SW 1271 (cell line): ENCODE data around the gene EVL.

Experiments used
- DNase-seq, 2 experiments: peaks; one replicate each; lab custom pipeline; 2025; lab: John Stamatoyannopoulos, UW

Gene EVL

DNA sequence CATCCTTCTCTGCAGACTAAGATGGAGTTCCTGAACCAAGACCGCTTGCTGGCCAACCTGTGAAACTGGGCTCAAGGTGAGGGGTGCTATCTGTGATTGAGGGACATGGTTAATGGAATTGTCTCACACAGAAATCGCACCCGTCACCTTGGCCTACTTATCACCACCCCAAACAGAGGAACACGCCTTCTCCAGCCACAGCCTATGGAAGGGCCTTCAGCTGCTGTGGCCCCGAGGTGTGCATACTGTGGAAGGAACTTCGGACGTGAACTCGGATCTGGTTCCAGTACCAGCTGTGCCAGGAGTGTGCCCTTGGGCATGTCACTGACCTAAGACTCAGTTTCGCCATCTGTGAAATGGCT is 44.4 kb downstream of the EVL start:
- DNase-seq = no peak

DNA sequence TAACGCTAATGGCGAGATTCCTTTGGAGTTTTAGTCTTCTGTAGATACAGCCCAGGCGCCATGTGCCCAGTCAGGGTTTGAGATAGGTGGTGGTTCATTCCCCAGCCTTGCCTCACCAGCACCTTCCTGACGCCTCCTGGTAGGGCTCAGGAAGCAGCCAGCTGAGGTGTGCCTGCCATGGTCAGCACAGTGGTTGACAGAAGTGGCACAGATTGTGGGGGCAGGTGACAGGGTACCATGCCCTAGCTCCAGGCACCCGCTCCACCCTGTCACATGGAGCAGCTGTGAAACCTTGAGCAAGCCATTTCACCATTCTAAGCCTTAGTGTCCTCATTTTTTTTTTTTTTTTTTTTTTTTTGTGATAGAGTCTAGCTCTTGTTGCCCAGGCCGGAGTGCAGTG is 45.6 kb downstream of the EVL start:
- no peak for DNase-seq

DNA sequence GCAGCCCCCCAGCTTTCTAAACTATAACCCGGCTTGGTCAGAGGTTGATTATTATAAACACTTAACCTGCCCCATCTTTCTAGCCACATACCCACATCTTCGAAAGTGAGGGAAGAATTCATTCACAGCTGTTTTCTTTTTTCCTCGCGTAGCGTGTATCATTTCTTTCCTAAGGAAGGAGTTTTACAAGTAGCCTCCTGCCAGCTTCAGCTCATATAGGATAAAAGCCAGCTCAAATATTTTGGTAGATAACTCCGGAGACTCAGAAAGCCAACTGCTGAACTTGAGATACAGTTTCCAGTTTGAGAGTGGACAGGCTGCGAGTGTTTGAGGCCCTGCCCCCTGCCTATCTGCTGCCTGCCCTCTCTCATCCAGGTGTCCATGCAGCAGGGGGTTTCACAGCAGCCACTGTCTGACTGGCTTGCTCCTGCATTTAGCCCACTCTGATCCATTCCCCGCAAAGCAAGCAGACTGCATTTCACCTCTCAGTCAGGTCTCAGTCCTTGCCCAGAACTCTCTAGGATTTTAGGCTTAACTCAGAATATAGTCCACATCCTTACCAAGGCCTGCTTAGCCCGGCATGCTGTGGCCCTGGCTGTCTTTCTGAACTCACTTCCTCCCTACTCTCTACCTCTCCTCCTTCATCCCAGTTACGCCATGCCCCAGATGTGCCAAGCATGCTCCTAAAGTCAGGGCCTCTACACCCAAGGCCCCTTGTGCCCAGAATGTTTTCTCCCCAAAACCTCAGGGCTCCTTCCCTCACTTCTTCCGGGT is 46.9 kb downstream of the EVL start:
- no peak for DNase-seq

DNA sequence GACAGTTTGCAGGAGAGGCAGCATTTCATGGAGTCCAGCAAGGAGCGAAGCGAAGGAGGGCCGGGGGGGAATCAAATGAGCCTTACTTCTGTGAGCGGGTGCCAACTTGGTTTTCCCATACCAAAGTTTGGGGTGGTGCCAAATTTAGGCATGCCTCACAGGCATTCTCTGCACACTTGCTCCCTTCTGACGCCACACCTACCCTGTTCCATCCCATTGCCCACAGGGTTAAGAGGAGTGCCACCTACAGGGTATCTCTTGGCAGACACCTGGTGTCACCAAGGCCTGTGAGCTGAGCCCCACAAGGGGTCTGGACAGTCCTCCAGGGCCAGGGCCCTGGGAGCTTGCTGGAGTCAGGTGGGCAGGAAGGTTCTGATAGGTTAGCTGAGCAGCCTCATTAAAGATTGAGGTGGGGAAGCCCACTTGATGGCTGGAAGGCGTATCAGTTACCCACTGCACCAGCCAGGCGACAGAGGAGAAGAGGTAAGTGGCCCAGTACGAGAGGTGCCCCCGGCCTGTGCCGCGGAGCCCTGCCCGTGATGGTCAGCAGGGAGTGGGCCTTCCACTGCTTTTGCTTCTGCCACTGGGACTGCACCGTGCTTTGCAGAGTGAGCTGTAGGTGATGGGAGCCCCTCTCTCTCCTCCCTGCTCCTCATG is 49.0 kb downstream of the EVL start:
- no peak for DNase-seq

DNA sequence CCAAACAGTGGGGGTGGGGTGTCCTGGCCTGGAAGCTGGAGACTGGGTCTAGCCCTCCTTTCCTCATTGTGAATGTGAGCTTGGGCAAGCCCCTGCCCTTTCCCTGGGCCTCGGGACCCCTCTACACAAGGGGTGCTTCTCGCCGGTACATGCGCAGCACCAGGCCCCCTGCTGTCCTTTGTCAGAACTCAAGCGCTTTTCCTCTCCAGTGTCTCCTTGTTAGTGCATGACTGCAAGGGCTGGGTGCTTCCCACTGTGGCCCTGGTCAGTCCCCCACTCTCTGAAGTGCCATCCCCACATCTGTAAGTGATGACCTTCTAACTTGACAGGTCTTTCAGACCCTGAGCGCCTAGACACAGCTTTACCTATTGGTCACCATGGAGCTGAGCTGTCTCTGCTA is 50.0 kb downstream of the EVL start:
- DNase-seq = no peak

DNA sequence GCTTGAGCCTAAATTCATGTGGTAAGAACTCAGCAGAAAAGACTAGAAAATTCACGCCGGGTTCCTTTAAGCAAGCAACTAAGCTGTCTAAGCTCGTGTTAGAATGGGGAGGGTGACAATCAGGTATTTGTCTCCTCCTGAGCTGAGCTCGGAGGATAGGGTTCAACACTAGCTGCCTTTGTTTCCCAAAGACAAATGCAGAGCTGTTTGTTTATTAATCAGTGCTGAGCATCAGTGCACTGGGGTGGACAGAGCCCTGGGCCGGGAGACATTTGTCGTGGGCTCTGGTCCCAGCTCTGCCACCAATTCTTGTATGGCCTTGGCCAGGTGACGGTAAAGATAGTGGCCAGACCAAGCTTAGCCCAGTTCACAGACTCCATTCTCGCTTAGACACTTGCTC is 50.5 kb downstream of the EVL start:
- DNase-seq = no peak

DNA sequence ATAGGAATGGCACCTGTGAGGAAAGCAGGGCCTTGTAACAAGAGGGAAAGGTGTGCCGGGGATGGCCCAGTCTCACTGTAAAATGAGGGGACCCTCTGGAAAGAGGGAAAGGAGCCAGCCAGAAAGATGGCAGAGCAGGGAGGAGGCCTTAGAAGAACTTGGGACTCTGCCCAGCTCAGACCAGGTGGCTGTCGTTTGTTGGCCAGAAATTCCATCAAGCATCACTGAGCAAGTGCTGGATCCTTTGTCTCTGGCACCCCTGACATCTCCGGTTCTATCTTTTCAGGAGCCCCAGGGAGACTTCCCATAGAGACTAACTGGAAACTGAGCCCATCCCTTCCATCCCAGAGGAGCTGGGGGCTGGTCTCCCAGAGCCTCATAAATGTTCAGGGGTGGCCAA is 50.9 kb downstream of the EVL start:
- no peak for DNase-seq

DNA sequence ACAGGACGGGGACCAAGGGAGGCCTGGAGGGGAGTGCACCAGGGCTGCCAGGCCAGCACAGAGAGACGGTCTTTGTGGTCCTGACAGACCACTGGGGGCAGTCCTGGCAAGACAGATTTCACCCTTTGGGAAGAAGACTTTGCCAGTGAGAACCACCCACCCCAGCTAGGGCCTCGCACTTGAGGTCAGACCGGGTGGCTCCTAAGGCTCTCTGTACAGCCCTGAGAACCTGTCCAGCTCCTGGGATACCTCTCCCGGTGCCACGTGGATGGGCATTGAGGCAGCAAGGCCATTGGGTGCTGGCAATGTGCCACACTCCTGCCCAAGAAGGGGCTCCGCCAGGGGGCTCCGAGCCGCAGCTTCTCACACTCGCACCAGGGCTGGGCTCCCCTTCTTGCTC is 51.8 kb downstream of the EVL start:
- no peak for DNase-seq

DNA sequence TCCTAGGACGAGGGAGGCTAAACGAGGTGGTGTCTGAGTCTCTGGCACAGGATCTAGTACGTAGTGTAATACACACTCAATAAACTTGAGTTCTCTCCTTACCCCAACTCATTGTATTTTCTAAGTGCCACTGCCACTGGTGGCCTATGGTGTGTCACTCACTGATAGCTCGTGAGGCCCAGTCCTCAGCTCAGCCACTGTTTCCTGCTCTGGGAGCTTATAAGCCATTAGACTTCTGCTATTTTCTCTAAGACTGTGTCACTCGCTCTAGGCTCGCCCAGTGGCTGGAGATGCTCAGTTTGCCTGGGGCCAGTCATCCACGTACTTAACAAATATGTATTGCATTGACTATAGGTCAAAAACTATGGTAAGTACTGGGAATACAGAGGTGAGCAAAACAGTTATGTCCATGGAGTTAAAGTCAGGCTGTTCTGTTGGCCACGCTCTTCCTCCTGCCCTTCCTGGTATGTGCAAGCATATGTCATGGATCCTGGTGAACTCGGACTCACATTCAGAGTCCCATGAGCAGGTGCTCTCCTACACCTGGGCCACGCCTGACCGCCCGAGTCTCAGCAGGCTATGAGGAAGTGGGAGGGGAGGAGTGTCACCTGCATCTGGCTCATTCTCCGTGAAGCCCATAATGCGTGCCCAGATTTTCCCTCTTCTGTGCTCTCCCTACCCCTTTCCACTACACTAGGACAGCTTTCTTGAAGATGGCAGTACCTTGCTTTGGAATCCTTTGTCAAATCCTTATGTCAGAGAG is 52.6 kb downstream of the EVL start:
- no peak for DNase-seq

DNA sequence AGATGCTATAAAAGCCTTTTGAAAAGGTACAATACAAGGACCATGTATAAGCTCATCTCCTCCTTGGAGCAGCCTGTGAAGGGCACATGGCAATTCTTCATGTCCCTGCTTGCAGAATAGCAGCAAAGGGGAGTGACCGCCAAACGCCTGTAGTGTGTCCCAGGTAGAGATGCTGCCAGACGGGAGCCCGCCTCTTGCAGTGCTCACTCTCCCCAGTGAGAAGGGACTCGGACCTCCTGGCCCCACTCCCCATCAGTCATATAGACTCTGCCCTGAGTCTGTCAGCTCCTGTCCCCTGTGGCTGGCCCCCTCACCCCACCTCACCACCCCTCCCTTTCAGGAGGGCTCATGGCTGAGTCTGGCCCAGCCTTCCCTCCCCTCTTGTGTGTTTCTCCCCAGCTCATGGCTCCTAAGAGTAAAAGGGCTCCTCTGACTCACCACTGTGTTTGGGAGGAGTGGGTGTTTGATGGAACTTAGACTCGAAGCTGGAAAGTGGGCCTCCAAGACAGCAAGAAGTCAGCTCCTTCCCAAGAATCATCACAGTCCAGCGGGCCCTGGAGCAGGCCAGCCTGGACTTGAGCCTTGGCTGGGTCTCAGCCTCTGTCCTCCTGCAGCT is 53.3 kb downstream of the EVL start:
- no peak for DNase-seq

DNA sequence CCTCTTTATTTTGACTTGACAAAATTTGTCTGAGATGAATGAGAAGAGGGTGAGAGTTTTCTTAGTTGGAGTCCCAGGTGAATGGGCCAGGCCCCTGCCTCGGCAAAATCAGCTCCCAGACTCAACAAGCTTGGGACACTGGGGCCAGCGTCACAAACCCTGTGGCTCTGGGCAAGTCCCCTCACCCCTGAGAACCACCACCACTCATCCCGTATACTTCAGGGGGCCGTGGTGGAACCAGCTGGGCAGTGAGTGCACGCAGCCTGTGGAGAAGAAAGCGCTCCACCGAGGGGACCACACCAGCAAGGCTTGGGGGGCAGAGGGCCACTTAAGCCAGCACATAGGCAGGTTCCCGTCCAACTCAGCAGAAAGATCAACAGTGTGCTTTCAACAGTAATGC is 54.0 kb downstream of the EVL start:
- DNase-seq = no peak

DNA sequence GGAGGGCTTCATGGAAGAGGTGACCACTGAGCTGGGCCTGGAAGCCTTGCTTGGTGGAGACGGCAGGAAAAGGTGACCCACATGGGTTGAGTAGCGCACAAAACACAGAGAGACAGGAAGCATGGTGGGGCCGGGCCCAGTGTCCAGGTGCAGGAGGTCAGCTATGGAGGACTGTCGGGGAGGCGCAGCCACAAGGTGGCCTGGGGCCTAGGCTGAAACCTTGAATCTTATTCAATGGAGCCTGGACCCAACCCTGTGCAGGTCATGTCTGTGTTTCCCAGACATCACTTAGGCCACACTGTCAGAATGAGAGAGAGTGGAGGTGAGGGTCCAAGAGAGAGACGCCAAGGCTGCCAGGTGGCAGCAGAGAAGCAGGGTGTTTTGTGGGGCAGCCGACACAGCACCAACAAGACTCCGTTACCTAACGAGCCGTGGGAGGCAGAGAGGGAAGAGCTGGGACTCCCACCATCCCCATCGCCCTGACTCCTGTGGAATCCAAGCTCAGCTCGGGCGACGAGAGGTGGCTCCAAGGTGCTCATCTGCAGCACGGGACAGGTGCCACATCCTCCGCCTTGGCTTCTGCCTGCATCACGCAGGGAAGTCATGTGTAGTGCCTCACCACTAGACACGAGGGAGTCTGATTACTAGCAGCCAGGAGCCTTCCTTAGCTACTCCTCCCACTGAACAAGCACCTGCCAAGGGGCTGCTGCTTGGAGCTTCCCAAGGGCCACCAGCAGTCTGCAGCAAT is 55.5 kb downstream of the EVL start:
- no peak for DNase-seq

DNA sequence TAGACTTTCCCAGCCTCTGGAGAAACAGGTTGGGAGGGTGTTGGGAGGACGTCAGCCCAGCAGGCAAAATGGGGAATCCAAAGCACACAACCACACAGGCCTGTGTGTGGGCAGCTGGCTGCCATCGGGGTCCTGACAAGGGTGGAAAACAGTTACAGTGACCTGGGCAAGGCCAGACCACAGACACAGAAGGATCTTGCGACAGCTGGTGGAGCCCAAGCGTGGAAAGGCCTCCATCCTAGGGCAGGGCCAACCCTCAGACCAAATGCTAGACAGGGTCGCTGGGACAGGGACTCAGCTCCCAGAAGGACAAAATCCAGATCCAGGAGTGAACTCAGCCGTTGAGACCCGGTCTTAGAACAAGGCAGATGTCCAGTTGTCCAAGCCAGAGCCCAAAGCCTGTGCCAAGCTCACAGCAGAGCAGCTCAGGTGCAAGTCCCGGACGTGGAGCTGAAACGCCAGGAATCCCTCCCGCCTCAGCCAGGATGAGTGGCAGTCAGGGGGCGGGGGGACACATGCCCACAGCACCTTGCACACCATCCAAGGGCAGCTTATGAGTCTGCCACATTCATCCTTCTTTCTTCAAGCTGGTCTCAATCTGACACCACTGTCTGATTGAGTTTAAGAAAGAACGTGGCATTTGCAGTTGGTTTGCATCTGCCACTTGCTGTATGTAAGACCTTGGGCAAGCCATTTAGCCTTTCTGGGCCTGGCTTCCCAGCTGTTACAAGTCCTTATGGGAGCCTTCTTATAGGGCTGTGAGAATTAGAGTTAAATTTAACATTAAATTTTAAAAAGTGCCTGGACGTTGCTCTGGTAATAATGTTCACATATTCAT is 56.6 kb downstream of the EVL start:
- DNase-seq = no peak

DNA sequence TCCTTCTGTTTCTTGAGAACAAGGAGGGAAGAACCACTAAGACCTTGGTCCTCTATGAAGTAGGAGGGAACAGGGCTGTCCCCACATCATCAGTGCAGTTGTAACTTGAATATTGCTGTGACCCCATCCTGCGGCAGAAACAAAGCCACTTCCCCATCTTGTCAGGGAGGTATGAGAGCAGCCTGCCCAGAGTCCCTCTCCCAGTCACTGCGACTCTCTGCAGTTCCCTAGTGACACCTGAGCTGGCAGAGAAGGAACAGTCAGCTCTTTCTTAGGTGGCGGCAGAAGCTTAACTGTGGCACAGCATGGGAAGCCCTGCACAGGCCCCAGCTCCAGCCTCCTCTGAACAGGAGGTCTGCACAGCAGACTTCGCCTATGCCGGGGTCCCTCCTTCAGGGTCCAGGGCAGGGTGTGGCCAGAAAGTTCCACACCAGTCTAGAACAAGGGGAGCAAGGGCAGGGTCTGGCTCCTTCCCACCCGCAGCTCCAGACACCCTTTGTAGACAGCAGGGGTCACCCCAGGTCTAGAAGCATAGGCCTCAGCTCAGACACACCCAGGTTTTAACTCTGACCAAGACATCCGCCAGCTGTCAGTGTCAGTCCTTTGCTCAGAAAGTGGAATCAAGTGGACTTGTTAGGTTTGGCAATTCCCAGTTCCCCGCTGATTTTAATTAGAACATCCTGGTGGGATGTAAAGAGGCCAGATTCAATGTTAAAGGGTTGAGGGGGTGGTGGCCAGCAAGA is 57.4 kb downstream of the EVL start:
- no peak for DNase-seq

DNA sequence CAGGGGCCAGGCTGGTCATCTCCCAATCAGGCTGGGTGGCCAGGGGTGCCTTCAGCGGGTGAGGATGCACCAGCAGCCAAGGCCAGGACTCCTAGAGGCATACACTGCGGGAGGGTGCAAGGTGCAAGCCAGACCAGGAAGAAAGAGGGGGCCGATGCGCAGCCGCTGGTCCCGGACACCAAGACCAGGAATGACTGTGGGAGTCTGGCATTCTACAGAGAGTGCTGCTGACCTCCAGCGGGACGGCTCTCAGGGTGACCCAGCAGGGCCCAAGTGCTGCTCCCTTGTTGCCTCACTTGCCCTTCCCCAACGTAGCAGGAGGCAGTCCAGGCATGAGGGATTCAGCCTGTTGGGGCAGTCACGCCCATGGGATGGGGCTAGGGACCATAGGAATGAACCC is 58.4 kb downstream of the EVL start:
- no peak for DNase-seq

DNA sequence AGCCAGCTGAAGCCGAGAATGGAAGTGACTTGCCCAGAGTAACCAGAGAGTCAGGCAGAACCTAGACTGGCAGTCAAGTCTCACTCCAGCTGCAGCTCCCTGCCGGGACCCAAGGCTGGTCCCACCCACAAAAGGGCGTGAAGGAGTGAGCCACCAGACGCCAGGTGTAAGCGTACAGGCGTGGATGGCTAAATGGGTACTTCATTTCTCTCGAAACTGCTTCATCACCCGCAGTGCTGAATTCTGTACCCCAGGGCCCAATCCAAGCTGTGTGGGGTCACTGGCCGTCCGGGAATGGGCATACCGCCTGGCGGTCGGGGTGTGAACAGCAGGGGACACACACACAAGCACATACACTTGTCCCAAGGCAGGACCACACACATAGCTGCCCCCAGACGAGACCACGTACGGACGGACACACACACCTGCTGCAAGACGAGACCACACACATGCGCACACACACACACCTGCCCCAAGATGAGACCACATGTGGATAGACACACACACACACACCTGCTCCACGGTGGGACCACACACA is 59.4 kb downstream of the EVL start:
- no peak for DNase-seq

DNA sequence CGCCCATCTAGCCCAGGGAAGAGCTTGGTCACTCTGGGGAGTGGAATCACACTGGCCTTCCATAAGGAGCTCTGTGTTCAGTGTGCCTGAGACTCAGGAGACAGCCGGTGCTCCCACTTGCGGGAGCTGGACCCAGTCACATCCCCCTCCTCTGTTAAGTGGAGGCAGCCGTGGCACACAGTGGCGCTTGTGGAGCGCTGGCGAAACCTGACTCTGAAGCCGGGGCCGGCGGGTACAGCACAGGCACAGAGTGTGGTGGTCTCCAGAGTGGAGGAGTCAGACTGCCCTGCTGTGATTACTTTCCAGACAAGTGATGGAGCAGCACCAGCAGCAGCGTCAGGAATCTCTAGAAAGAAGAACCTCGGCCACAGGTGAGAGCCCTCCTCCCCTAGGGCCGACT is 61.2 kb downstream of the EVL start:
- DNase-seq = no peak

DNA sequence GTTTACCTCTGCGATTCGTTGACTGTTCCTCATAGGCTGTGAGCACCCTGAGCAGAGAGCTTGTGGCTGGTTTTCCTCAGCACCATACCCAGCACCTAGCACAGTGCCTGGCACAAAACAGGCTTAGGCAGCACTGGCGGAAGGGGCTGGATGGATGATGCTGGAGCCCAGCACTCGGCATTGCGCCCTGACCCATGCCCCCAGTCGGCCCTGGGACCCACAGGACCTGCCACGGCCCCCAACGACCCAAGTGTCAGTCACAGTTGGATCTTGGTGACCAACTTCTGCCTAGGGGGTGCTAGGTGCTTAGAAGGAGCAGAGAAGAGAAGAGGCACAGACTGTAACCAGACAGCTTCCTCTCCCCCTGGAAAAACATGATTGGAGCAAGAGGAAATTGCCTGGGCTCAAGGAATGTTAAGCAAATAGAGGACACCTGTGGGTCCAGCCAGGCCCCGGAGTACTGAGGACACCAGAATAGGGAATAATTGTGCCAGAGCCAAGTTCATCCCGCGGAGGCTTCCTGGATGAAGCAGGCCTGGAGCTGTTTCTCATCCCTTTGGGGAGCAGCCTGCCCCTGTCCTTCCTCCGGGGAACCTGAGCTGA is 62.7 kb downstream of the EVL start:
- no peak for DNase-seq

DNA sequence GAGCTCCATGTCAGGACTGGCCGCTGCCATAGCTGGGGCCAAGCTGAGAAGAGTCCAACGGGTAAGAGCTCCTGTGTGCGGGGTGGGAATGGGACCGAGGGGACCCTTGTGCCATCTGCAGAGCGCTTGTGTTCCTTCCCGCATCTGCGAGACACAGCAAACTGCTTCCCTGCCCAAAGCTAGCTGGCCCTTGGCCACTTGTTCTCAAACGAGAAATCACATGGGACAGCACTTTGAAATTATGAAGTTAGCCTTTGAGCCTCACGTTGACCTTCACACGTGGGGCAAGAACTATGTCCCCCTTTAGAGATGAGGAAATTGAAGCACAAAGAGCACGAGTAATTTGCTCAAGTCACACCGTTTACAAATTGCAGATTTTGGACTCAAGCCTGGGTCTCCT is 63.5 kb downstream of the EVL start:
- no peak for DNase-seq

DNA sequence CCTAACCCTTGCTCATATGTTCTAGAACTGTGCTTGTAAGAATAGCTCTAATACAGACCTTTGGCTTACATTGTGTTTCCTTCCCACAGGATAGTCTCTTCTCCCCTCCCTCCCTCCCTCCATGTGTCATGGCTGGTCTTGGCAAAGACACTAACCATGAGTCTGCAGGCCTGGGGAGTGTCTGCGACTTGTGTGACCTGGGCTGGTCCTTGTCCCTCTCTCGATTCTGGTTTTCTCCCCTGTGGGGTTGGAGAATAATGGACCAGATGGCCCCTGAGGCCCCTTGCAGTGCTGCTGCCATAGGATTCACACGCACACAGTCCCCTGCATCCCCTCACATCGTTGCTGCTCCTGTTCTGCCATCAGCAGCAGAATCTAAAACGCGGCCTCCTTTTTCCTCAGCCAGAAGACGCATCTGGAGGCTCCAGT is 64.0 kb downstream of the EVL start:
- no peak for DNase-seq
